ENCODE data around the gene RCVRN. TPM values are rescaled to one million over a fixed set of nuclear protein-coding genes. Genes with fewer than 3 reads are reported as not detected.
A peak's percentile ranks its signal among the peaks of the same experiment; 100 is the strongest.

RCVRN gene
- total RNA-seq, 1 experiment from 2014 or later = not detected

- DNase-seq (ENCODE audit: low read depth) = no peak
These were observed 5.6 kb downstream of the RCVRN start for GRCh38 chr17:9899280-9900043.

DNA sequence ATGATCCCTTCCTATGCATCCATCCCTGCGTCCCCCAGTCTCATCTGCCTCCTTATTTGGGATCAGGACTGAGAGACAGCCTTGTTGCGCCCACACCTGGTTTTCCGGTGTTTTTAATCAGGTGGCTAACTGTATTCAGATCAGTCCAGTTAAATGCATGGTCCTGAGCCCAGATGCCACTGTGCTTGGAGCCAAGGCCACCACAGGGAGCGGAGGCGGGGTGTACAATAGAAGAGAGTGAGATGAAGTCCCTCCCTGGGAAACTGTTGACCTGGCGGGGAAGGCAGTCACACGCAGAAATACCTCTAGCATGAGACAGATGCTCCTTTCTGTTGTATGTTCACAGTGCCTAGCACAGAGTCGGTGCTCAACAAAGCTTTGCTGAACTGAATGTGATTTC is 6.3 kb downstream of the RCVRN start:
- DNase-seq (ENCODE audit: low read depth) = no peak

GRCh38 chr17:9897372-9897968 is 7.6 kb downstream of the RCVRN start:
- no peak for DNase-seq (ENCODE audit: low read depth)

DNA sequence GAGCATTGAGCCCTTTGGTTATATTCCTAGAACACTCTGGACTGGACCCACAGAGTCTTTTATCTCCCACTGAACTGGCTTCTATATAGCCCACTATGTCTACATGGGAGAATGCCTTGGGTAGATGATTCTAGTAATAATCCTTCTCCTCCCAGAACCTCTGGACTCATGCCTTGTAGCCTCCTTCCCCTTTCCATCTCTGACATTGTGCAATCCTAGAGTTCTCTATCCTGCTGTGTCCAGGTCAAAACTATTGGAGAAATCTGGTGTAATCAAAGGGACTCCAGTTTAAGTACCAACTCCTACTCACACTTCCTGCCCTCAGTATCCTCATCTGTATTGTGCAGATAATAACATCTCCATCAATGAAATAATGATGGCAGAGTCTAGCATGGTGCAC is 9.1 kb downstream of the RCVRN start:
- no peak for DNase-seq (ENCODE audit: low read depth)

DNA sequence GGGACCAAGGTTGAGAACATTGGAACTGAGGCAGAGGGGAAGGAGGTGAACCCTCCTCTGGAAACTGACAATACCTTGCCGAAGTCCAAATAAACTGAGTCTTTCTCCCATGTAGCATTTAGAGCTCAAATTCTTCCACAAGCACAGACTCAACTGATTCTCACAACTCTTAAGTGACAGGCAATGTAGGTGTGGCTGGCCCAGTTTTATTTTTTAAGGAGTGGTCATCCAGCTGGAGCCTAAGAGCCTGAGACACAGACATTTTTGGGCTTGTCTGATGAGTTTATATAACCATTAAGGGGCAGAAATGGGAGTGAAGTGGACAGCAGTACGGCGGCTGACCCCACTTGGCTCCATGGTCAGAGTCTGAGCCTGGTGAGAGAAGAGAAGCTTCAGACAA is 10.8 kb downstream of the RCVRN start:
- DNase-seq (ENCODE audit: low read depth) = no peak

GRCh38 chr17:9893411-9894012 is 11.6 kb downstream of the RCVRN start:
- peak; percentile 66 for DNase-seq (ENCODE audit: low read depth)

GRCh38 chr17:9890124-9890523 is 14.9 kb downstream of the RCVRN start:
- peak; percentile 33 for DNase-seq (ENCODE audit: low read depth)

GRCh38 chr17:9887508-9887907 is 17.6 kb downstream of the RCVRN start:
- DNase-seq (ENCODE audit: low read depth) = no peak

DNA sequence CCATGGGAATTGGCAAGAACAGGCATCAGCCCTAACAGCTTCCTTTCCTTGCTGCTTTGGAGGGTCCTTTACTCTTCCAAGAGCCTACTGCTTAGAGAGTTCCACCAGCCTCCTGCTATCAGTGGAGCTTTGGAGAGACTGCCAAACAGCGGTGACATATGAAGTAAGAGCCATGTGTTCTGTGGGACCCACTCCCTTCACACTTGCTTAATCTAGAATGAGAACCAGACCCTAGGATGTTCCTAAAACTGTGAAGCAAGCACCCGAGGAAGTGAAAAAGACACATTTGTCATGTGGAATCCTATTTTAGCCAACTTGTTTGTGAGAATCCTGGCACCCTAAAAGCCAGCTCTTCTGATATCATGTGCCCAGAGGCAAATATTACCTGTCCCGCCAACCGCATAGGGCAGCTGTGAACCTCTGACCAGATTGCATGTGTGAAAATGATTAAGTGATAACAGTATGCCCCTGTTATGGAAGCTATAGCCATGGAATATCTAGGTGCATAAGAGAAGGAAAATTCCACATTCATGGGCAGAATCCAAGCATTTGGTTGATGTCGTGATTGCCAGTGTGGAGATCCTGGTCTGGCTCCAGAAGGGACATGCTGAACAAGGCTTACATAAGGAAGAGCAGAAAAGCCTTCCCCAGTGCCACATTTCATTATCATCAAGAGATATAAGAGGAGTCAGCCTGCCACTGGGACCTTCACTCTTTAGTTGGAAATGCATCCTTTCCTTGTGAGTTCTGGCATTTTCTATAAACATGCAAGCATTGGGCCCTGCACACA is 18.7 kb downstream of the RCVRN start:
- no peak for DNase-seq (ENCODE audit: low read depth)

DNA sequence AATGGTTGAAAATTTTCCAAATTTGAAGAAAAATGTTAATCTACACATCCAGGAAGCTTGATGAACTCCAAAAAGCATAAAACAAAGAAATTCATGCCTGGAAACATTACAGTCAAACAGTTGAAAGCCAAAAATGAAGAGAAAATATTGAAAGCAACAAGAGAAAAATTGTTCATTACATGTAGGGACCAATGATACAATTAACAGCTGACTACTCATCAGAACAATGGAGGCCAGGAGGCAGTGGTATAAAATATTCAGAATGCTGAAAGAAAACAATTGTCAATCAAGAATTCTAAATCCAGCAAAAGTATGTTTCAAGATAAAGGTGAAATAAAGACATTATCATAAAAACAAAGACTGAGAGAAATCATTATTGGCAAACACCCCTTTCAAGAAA is 21.6 kb downstream of the RCVRN start:
- DNase-seq (ENCODE audit: low read depth) = no peak

DNA sequence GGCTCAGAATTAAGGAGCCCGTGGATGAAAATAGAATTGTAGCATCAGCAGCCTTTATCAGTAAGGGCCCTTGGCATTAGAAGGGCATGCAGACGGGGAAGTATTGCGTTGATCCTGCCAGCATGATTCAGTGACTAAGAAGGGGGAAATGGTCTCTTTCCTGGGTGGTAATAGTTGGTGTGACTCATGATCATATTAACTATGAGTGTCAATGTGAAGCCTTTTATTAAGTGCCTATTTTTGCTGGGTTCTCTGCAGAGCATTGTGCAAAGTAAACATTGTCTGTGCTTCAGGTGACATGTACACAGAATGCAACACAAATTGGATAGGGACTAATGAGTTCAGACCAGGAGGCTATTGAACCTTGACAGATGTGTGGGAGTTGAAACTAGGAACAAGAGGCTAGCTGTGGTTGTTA is 24.5 kb downstream of the RCVRN start:
- DNase-seq (ENCODE audit: low read depth) = peak; percentile 77

DNA sequence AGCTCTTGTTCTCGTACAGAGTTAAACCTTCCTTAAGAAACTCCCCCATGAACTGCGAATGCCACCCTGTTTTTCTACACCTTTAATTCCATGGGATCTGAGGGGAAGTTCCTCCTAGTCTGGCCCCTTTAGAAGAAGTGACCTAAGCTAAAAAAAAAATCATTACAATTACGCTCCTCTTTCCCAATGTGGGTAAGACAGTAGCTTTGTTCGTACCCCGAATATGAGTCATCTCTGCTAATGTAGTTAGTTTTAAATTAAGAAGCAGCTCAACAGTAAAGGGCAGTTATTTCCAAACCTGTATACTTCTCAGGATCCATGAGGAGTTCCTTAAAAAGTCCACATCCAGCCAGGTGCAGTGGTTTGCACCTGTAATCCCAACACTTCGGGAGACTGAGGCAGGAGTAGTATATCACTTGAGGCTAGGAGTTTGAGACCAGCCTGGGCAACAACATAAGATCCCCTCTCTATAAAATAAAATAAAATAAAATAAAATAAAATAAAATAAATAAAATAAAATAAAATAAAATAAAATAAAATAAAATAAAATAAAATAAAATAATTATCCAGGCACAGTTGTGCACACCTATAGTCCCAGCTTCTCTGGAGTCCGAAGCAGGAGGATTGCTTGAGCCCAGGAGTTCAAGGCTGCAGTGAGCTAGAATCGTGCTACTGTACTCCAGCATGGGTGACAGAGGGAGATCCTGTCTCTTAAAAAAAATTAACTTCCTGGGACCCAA is 26.1 kb downstream of the RCVRN start:
- DNase-seq (ENCODE audit: low read depth) = peak; percentile 66

GRCh38 chr17:9878356-9878755 is 26.7 kb downstream of the RCVRN start:
- DNase-seq (ENCODE audit: low read depth) = no peak

DNA sequence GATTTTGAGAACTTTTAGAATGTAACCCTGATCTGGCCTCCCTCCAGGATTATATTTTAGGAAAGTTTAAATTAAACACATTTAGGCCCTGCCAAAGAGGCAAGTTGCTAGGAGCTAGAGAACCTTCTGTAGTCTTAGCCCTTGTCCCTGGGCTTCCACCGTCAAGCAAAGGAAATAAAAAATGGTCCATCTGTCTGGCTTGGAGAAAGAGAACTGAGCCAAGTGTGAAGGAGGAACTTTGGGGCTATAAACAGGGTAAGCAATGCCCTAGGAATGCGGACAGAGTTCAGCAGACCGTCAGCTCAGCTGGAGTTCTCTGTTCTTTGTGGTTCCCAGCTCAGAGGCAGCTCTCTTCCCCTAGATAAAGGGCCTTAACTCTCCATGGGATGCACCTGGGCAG is 29.6 kb downstream of the RCVRN start:
- peak; percentile 69 for DNase-seq (ENCODE audit: low read depth)

DNA sequence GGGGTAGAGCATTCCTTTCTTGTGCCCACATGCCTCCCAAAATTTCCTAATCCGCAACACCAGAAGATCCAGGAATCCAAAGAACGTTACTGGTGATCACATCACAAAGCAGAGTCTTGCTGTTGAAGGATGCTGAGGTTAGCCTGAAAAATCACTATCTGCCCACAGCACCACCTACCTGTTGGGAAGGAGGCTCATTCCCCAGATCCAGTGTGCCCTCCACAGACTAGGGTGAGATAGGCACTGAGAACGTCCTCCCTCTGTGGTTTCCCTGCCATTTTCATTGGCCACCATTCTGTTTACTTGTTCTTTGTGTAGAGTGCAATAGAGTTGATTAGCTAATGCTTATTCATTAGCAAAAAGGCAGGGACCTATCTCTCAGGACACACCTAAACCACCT is 30.3 kb downstream of the RCVRN start:
- DNase-seq (ENCODE audit: low read depth) = no peak

DNA sequence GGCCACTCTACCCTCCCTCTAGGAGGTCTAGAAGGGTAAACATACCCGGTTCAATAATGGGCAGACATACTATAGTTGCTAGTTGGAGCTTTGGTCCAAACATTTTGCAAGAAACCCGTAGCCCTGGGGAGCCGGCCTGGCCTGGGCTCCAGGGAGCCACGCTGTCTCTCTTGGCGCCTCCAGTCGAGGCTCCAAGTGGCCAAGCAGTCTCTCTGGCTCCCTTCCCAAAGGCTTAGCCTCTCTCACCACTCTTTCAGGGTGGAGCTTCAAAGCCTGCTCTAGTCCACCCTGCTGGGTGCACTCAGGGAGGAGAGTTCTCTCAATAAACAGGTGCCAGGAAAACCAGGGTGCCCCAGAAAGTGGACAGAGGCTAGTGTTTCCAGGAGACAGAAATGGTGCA is 32.2 kb downstream of the RCVRN start:
- DNase-seq (ENCODE audit: low read depth) = no peak

DNA sequence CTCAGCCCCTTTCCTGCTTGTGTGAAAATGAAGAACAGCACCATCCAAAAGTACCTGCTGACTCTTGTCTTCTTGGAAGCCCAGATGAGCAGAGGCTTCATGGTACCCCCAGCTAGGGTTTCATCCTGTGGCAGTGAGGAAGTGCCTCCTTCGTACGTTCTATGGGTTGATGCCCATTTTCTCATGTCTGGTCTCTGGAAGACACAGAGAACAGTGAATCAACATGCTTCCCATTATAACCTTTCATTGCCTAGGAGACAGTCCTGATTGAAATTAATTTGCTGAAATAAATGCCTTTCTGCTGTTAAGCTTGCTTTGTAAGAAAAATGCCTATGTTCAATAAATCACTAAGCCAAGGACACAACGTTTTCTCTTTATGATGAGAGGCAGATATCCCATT is 36.5 kb downstream of the RCVRN start:
- no peak for DNase-seq (ENCODE audit: low read depth)

- DNase-seq (ENCODE audit: low read depth) = no peak
These were observed 39.5 kb downstream of the RCVRN start for GRCh38 chr17:9865586-9865985.

- DNase-seq (ENCODE audit: low read depth) = no peak
These were observed 42.1 kb downstream of the RCVRN start for GRCh38 chr17:9862949-9863348.

- peak; percentile 25 for DNase-seq (ENCODE audit: low read depth)
These were observed 42.9 kb downstream of the RCVRN start for GRCh38 chr17:9862220-9862619.

- peak; percentile 24 for DNase-seq (ENCODE audit: low read depth)
These were observed 44.2 kb downstream of the RCVRN start for GRCh38 chr17:9860851-9861250.

All from HT1080 (cell line).